ENCODE data around the gene SLC29A1. TPM values are rescaled to one million over a fixed set of nuclear protein-coding genes. Genes with fewer than 3 reads are reported as not detected.

Gene SLC29A1
- total and polyA plus RNA-seq, 2 experiments from 2014 or later: 23.3 to 30.8 TPM

GRCh38 chr6:44219815-44220784, 3.3 kb upstream of the SLC29A1 start:
- no peak overlapping the region for H2AFZ ChIP-seq
- no peak for DNase-seq (ENCODE audit: low spot score)
- H3K4me1 ChIP-seq (ENCODE audit: insufficient read depth): peaks cover 42% of the 10 kb centered on the region
- no peaks in the 10 kb centered on the region for H3K9me2 ChIP-seq (replicated peaks; ENCODE audit: insufficient read depth)
- 62% methylated on average over 27 of the region's 28 CpGs for WGBS (ENCODE audit: low lambda C conversion rate, missing lambda C conversion rate)
- peak overlapping the region; percentile 95 for H3K4me2 ChIP-seq
- peaks cover 8% of the 10 kb centered on the region for H3K79me2 ChIP-seq
- no peaks in the 10 kb centered on the region for H3K27me3 ChIP-seq
- no peak overlapping the region for H3K4me3 ChIP-seq
- no peaks in the 10 kb centered on the region for H4K20me1 ChIP-seq (ENCODE audit: insufficient read depth, poor library complexity, severe bottlenecking)
- peak; percentile 4 for TF ChIP-seq CTCF (IDR thresholded peaks at IDR 0.05; ENCODE audit: poor library complexity)
- TF ChIP-seq EZH2phosphoT487 (IDR thresholded peaks at IDR 0.05; ENCODE audit: low read depth, severe bottlenecking, unreplicated experiment): no peak
- no peaks in the 10 kb centered on the region for H3K9me3 ChIP-seq (ENCODE audit: low read depth)
- H3K36me3 ChIP-seq (replicated peaks; ENCODE audit: insufficient read depth, low read depth): no peaks in the 10 kb centered on the region
- no peak overlapping the region for H3K27ac ChIP-seq

DNA sequence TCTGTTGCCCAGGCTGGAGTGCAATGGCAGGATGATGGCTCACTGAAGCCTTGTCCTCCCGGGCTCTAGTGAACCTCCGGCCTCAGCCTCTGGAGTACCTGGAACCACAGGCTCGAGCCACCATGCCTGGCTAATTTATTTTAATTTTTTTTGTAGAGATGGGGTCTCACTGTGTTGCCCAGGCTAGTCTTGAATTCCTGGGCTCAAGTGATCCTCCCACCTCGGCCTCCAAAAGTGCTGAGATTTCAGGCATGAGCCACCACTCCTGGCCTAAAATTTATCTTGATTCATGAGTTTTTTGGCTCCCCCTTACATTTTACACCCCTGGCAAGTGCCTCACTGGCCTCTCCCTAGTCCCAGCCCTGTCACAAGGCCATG, 2.5 kb upstream of the SLC29A1 start:
- TF ChIP-seq EZH2phosphoT487 (IDR thresholded peaks at IDR 0.05; ENCODE audit: low read depth, severe bottlenecking, unreplicated experiment) (no peak), EZH2 (IDR thresholded peaks at IDR 0.05; ENCODE audit: borderline replicate concordance) (no peak), CTCF (IDR thresholded peaks at IDR 0.05; ENCODE audit: poor library complexity) (no peak)
- whole genome bisulfite sequencing (ENCODE audit: low lambda C conversion rate, missing lambda C conversion rate): 94% methylated on average over 4 of the region's 4 CpGs

DNA sequence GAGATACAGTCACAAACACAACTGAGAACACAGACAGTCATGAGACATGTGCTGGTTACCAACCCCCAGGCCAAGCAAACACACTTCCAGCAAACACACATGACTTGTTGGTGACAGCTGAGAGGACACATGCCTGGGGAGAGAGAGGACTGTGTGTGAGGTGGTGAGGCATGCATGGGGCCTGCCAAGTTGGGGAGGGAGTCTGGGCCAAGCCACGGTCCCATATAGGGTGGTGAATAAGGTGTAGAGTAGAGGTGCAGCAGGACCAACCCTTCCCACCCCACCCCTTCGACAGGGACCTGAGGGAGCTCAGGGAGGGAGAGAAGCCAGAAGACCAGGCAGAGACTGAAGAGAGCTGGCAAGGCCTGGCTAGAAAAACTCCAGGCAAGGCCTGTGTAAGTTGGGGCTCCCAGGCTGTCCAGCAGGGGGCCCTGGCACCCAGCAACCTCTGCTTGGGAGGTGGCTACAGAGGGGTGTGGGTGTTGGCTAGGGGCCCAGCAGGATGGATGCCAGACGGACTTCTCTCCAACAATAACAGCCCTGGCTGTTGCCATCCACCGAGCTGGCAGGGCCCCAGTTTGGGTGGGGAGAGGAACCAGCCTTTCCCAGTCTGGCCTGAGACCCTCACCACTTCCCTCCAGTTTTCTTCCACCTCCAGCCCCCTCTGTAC, 2.0 kb upstream of the SLC29A1 start:
- peak; percentile 88 for DNase-seq (ENCODE audit: low spot score)
- TF ChIP-seq EZH2phosphoT487 (IDR thresholded peaks at IDR 0.05; ENCODE audit: low read depth, severe bottlenecking, unreplicated experiment) (no peak), EZH2 (IDR thresholded peaks at IDR 0.05; ENCODE audit: borderline replicate concordance) (no peak), CTCF (IDR thresholded peaks at IDR 0.05; ENCODE audit: poor library complexity) (peak; percentile 62)
- no peaks in the 10 kb centered on the region for H3K9me2 ChIP-seq (replicated peaks; ENCODE audit: insufficient read depth)
- H3K79me2 ChIP-seq: peaks cover 8% of the 10 kb centered on the region
- H3K4me3 ChIP-seq: no peak overlapping the region
- no peaks in the 10 kb centered on the region for H3K36me3 ChIP-seq (replicated peaks; ENCODE audit: insufficient read depth, low read depth)
- no peaks in the 10 kb centered on the region for H3K9me3 ChIP-seq (ENCODE audit: low read depth)
- H4K20me1 ChIP-seq (ENCODE audit: insufficient read depth, poor library complexity, severe bottlenecking): no peaks in the 10 kb centered on the region
- H3K27me3 ChIP-seq: no peaks in the 10 kb centered on the region
- H3K4me2 ChIP-seq: peak overlapping the region; percentile 16
- H2AFZ ChIP-seq: no peak overlapping the region
- peaks cover 54% of the 10 kb centered on the region for H3K4me1 ChIP-seq (ENCODE audit: insufficient read depth)
- peak overlapping the region; percentile 20 for H3K27ac ChIP-seq
- WGBS (ENCODE audit: low lambda C conversion rate, missing lambda C conversion rate): 41% methylated on average over 4 of the region's 4 CpGs

More for the DNA sequence above, 2.5 kb upstream of the SLC29A1 start:
- H3K9me3 ChIP-seq (ENCODE audit: low read depth): no peaks in the 10 kb centered on the region
- H2AFZ ChIP-seq: no peak overlapping the region
- H3K36me3 ChIP-seq (replicated peaks; ENCODE audit: insufficient read depth, low read depth): no peaks in the 10 kb centered on the region
- H3K9me2 ChIP-seq (replicated peaks; ENCODE audit: insufficient read depth): no peaks in the 10 kb centered on the region
- no peak overlapping the region for H3K4me2 ChIP-seq
- H3K79me2 ChIP-seq: peaks cover 8% of the 10 kb centered on the region
- no peak for DNase-seq (ENCODE audit: low spot score)
- no peaks in the 10 kb centered on the region for H3K27me3 ChIP-seq
- H3K4me3 ChIP-seq: no peak overlapping the region
- H4K20me1 ChIP-seq (ENCODE audit: insufficient read depth, poor library complexity, severe bottlenecking): no peaks in the 10 kb centered on the region
- H3K4me1 ChIP-seq (ENCODE audit: insufficient read depth): peaks cover 49% of the 10 kb centered on the region
- H3K27ac ChIP-seq: peak overlapping the region; percentile 20
